Stimulated activated CD4-positive, alpha-beta T cell treated with anti-CD3 and anti-CD28 coated beads, Interleukin-1b, Interleukin-23, amount 100 ng/mL, for 48 hours (primary cell): ENCODE data around the gene PHETA1.

ENCODE experiments used
- DNase-seq: peaks from one replicate; pipeline ENCODE4 v3.0.0-alpha.2; 2020

The PHETA1 gene

GRCh38 chr12:111319600-111320257, 49.2 kb downstream of the PHETA1 start:
- DNase-seq = no peak

- no peak for DNase-seq
These were observed 50.4 kb downstream of the PHETA1 start for GRCh38 chr12:111318450-111318849.

GRCh38 chr12:111316671-111317070, 52.2 kb downstream of the PHETA1 start:
- no peak for DNase-seq

GRCh38 chr12:111314953-111315539, 53.8 kb downstream of the PHETA1 start:
- DNase-seq = no peak

GRCh38 chr12:111313833-111314259, 55.0 kb downstream of the PHETA1 start:
- DNase-seq = peak; percentile 68

- no peak for DNase-seq
These were observed 56.2 kb downstream of the PHETA1 start for GRCh38 chr12:111312708-111313107.

GRCh38 chr12:111312016-111312415, 56.9 kb downstream of the PHETA1 start:
- DNase-seq = no peak

- DNase-seq = no peak
These were observed 57.9 kb downstream of the PHETA1 start for GRCh38 chr12:111311011-111311410.
